HG02678 (cell line): ENCODE results near the gene ATP2B1.
"Not testable (repeated sequence)": the region's sequence is repeated elsewhere in the genome, so short reads cannot be mapped to it uniquely, and the experiment has no call there.

Source experiments
- ATAC-seq: cut with Tn5 transposase; IDR thresholded peaks from one replicate; pipeline ENCODE4 v1.9.1; 2021; ENCODE audit warnings: mild to moderate bottlenecking, moderate library complexity; ENCODE audit not compliant: unreplicated experiment

The ATP2B1 gene

DNA sequence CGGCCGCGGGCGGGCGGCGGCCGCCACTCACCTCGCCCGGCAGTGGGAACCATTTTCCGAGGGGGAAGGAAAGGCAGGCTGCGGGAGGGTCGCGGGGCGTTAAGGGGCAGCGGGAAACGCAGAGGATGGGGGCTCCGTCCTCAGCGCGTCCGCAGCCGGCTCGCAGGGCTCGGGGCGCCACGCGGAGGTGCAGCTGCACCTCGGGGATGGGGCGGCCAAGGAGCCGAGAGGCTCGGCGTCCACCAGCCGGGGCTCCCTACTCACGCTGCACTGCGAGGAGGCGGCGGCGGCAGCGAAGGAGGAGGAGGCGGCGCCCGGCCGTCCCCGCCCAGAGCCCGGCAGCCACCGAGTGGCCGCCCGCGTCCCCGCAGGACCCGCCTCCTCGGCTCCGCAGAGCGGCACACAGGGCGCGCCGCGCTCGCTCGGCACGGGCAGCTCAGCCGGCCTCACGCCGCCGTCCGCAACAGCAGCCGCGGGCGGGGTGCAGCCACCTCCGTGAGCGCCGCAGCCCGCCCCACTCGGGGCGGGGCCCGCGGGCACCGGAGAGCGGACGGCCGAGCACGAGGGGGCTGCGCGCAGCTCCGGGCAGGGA, at the start of gene ATP2B1:
TSS of gene ATP2B1 (minus strand) at position 274 of the 592 bp plus-strand sequence. CDS start 52,952 bp downstream, outside the sequence.
- ATAC-seq: peak; percentile 57

DNA sequence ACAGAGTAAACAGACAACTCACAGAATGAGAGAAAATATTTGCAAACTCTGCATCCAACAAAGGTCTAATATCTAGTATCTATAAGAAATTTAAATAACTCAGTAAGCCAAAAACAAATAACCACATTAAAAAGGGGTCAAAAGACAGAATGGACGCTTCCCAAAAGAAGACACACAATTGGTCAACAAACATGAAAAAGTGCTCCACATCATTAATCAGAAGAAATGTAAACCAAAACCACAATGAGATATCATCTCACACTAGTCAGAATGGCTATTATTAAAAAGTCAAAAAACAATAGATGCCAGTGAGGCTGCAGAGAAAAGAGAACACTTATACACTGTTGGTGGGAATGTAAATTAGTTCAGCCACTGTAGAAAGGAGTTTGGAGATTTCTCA, 49.3 kb upstream of the ATP2B1 start:
- not testable (repeated sequence) for ATAC-seq

DNA sequence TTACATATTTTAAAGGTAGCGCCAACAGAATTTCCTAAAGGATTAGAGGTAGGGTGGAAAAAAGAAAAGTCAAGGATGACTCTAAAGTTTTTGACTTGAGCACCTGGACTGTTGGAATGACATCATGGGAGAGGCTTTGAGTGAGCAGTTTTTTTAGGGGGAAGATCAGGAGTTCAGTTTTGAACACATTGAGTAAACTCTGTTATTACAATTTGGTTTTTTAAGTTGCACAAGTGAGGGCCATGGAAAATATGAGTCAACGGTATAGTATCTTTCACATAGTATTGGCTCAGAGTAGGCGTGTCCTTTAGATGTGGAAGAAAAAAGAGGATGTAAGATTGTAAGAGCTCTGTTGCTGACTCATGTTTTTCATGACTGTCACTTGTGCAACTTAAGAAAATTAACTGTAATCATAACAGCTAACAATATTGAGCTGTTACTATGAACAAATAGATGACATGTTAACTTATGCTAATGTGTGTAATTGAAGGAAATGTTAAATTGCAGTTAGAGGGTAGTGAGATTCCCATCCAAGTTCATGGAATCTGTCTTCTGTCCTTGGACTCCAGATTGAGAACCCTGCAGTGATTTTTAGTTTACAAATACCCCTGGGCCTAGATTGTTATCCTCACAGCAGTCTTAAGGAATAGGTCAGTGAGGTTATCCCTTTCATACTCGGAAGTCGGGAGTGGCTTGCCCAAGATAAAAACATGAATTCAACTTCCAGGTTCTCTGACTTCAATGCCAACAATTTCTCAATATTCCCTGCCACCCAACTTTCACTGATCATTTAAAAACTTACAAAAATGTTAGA, 48.2 kb upstream of the ATP2B1 start:
- peak; percentile 89 for ATAC-seq

DNA sequence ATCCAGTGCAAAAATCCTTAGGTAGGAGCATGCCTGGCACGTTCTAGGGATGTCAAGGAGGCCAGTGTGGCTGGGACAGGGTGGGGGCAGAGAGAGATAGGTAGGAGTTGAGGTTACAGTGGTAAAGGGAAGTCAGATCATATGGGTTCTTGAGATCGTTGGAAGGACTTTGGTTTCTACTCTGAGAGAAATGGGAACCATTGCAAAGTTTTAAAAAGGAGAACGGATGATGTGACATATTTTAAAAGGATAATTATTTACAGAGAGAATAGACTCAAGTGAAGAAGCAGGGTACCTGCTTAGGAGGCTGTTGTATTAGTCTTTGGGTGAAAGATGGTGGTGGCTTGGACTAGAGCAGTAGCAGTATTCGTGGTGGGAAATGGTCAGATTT, 47.6 kb upstream of the ATP2B1 start:
- ATAC-seq: peak; percentile 9

DNA sequence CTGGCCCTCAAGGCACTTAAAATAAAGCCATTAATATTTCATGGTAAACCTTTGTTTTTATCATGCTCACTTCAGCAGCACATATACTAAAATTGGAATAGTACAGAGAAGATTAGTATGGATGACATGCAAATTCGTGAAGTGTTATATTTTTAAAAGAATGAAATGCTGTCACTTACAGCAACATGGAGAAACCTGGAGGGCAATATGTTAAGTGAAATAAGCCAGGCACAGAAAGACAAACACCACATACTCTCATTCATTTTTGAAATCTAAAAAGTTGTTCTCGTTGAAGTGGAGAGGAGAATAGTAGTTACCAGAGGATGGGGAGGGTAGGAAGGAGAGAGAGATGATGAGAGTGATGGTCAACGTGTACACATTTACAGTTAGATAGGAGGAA, 45.4 kb upstream of the ATP2B1 start:
- ATAC-seq: no peak

DNA sequence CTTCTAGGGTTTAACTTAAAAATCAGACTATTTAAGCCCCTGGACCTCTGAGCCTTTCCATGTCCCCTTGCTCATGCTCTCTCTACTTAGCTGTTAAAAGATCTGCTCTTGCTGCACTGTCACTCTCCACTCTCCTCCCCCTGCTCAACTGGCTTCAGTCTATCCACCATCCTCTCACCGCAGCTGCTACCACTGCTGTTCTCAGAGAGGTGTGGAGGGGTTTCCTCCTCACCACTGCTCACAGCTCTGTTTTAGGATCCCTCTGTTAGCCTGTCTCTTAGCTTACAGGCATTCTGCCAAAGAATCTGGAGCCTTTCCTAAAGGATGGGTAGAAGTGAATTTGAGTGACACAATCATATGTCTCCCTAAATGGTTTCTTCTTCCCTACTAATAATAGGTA, 43.7 kb upstream of the ATP2B1 start:
- peak; percentile 41 for ATAC-seq

DNA sequence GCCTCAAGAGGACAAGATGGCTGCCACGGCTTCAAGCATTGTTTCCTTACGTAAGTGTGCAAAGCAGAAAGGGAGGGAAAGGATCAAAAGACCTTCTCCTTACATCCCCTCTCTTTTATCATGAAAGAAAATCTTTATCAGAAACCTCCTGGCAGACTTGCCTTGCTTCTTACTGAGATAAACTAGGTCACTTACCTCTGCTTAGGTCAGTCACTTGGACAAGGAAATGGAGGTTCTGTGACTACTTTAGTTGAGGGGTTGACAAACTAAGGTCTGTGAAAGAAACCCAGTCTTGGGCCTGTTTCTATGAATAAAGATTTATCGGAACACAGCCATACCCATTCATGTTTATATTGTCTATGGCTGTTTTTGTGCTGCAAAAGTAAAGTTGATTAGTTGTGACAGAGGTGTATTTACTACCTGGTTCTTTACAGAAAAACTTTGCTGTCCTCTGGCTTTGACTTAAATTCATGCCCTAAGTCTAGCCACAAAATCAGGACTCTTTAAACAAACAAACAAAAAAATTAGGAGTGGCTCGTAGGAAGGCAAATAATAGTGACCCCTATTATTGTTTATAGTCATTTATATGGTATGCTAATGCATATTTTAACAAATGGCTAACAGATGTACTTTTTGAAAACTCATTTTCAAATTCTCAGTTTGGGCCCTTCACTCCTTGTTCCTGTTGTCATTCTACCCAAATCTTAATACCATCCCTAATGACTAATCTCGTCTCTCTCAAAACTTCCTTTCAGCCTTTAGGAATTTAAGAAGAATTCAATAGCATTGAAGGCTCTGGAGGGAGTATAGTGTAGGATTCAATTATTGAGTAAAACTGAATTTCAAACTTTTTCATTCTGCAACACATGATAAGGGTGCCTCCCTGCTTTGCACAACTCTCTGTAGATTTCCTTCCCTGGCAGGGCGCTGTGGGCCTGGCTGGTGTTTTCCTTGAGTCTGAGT, 42.0 kb upstream of the ATP2B1 start:
- ATAC-seq: no peak

DNA sequence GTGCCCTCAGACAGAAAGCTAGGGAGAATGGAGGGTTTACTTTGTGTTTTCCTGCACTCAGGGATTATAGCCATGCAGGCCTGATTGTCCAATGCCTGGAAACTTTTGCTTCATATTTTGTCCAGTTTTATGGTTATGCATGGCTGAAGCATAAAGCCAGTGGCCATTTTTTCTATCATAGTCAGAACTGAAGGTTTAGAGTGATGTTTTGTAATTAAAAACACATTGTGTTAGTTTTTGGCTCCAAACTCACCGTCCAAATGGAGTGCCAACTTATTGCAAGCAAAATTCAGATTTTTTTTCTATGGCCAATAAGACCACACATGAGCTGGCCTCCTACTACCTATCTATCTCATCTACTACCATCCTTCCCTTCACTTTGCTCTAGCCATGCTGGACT, 40.2 kb upstream of the ATP2B1 start:
- no peak for ATAC-seq

DNA sequence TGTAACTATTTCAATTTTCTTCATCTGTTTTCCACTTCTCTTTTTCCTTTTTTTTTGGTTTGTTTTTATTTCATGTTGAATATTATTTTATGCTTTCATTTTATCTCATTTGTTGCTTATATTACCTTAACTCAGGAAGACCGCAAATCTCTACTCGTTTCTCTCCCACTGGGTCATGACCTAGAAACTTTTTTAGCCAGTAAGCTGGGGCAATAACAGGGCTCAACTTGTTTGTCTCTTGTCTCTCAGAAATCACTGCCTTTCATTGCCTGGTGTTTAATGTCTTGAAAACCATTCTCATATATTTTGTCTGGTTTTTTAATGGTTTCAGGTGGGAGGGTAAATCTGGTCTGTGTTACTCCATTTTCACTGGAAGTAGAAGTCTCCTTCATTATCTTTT, 36.6 kb upstream of the ATP2B1 start:
- no peak for ATAC-seq

DNA sequence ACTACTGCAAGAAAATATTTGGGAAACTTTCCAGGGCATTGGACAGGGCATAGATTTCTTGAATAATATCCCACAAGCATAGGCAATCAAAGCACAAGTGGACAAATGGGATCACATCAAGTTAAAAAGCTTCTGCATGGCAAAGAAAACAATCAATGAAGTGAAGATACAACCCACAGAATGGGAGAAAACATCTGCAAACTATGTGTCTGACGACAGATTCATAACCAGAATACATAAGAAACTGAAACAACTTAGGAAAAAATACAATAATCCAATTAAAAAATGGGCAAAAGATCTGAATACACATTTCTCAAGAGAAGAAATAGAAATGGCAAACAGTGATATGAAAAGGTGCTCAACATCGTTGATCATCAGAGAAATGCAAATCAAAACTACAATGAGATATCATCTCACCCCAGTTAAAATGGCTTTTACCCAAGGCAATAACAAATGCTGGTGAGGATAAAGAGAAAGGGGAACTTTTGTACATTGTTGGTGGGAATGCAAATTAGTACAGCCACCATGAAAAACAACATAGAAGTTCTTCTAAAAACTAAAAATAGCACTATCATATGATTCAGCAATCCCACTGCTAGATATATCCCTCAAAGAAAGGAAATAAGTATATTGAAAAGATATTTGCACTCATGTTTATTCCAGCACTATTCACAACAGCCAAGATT, 33.8 kb upstream of the ATP2B1 start:
- ATAC-seq: no peak

DNA sequence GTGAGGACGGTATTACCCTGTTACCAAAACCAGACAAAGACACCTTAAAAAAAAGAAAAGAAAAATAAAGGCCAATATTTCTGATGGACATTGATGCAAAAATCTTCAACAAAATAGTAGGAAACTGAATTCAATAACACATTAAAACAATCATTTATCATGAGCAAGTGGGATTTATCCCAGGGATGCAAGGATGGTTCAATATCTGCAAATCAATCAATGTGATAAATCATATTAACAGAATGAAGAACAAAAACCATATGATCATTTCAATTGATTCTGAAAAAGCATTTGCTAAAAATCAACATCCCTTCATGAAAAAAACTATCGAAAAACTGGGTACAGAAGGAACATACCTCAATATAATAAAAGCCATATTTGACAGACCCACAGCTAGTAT, 32.3 kb upstream of the ATP2B1 start:
- no peak for ATAC-seq

DNA sequence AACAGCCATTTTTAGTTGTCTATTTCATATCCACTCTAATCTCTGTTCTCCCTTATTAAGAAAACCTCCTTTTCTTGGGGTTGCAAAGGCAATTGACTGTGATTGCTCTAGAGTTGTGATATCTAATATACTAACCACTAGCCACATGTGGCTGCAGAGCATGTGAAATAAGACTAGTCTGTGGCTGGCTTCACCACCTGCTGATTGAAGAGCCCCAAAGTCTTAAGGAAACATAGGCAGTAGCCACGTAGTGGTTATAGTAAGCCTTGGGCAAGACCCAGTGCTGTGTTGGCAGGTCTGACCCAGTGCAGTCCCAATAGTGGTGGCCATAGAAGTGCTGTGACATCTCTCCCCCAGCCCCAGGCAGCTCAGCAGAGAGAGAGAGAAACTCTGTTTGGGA, 28.4 kb upstream of the ATP2B1 start:
- ATAC-seq: no peak

DNA sequence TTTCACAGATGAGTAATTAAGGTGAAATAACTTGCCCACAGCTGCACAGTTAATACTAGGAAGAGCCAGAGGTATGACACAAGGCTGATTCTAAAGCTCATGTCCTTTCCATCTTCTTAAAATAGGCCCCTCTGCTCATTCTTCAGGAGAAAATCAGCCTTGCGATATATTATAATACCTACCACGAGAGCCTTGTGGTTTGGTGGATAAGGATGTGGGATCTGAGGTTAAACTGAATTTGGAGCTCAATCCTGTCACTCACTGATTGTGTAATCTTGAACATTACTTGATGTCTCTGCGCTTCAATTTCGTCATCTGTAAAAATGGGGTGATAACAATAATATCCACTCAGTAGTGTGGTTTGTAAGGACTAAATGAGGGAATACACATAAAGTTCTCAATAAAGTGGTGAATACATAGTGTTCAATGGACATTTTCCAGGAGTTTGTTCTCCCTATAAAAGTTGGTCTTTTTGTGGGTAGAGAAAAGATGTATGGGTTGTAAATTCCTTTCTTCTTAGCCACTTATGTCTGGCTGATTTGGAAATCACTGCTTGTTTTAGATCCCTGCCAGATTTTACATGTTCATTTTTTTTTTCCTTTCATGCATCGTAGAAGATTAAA, 25.1 kb upstream of the ATP2B1 start:
- no peak for ATAC-seq

DNA sequence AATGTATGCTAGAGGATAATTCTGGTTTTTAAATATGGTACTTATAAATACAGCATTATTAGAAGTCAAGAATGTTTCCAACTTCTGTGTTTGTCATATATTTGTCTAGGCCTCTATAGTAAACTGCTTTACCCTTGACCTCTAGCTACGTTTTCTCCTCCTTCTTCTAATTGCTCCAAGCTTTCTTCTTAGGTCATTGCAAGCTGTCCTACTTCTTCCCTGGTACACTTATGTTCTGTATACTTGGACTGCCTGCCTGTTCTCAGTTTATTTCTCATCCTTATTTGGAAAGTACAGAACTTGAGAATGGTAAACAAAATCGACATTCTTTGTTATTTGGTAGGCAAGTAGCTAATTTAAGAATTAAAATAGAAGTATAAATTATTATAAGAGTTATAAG, 23.9 kb upstream of the ATP2B1 start:
- ATAC-seq: no peak

DNA sequence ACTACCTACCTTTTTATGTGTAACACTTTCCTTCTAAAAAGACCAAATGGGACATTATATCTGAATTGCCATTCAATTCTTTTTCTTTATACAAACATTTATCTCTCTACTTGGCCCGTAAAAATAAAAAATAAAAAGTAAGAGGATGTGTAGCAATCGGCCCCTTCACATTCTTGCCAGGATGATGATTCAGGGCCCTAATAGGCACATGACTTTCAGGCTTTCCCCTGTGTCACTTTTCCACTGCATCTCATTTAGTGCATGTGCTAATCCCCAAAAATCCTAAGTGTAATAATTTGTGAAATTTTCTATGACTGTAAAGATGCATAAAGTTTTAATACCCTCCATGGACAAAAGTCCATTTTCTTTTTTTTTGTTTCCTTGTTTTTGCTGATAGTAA, 23.0 kb upstream of the ATP2B1 start:
- ATAC-seq: no peak

DNA sequence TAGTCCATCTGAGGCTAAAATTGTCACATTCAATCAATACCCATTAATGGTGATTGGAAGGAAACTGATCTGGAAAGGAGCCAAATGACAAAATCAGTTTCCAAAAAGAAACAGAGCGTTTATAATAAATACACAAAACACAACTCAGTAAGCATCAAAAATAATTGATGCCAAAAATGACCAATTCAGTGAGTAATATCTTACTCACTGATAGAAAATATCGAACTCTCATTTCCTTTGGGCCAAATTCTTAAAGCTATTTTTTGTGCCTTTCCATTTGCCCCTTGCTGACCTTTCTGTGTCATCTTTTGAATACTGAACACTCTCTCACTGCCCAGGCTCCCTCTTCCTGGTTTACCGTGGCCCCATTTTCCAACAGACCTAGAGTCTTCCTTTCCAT, 22.5 kb upstream of the ATP2B1 start:
- no peak for ATAC-seq

DNA sequence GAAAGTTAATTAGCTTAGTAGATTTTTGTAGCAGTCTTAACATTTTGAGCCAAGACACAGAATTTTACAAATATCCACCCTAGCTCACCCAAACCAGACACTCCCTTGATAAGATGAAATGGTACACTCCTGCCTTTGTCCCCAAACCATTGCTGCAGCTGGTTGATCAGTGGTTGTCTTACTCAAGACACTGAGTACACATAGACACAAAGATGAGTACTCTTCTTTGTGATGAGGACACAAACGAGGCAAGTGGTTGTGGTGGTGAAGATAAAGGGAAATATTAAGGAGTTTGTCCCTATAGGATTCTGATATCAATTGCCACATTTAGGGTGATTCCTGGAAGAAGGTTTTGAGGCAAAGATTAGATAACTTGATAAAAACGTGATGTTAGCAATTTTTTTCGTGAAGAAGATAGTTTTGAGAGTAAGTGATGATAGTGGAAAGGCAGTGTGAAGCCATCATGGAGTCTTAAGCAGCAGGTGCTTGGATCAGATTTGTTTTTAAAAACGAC, 21.4 kb upstream of the ATP2B1 start:
- ATAC-seq: no peak

DNA sequence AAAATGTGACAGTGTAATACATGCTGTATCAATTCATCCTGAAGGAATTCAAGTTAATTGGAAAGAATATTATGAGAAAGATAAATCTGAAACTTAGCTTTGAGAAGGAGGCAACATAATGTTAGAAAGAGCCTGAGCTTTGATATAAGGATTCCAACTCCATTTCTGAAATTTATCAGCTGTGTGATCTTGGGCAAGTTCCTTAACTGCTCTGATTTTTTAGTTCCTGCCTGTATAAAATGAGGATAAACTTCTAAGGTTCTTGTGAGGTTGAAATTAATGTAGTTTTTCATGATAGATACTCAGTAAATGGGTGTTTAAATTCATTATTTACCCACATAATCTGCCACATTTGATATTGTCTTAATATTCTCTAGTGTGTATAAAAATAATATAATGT, 14.6 kb upstream of the ATP2B1 start:
- no peak for ATAC-seq

DNA sequence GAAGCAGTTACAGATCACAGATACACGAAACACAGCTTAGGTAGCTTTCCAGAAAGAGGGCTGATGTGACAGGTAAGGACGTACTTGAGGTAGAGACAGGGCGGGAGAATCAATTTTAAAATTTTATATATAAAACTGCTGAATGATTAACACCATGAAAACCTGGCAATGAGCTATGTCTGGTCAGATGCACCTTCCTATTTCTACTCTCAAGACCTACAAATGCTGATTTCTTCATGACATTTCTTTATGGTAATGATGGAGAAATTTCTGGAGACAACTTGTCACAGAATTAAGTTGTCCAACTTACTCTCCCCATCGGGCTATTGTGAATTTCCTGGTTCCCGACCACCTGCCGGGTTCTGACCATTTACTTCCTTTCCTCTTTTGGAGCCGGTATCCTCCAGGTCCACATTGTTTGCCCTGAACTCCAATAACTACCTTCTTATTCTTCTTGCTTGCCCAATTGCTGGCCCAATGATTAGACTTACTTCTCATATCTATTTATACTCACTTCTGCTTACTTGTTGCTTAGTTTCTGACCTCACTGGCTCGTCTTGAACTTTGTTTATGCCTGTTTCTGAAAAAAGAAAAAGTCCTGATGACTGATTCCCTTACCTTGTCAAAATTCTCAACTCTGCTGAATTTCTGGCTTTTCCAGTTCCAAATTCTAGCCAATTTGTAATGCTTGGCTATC, 12.8 kb upstream of the ATP2B1 start:
- peak; percentile 95 for ATAC-seq
